GM23248 (cell line): ENCODE results near the gene RCOR1. TPM values are rescaled to one million over a fixed set of nuclear protein-coding genes. Genes with fewer than 3 reads are reported as not detected.
"Not testable (repeated sequence)": the region's sequence is repeated elsewhere in the genome, so short reads cannot be mapped to it uniquely, and the experiment has no call there.

Source experiments
- DNase-seq: peaks from one replicate; pipeline ENCODE4 v3.0.0-alpha.2; 2015
- H2AFZ ChIP-seq: fragments of 200-600 bp; sonication (generic); 2 replicates; pipeline ENCODE4 v1.6.1; 2016; ENCODE audit warnings: antibody characterized with exemption
- H3F3A ChIP-seq: fragments of 200-600 bp; sonication (generic); 2 replicates; pipeline ENCODE4 v1.6.1; 2016; ENCODE audit warnings: mild to moderate bottlenecking, antibody characterized with exemption, mixed run types; ENCODE audit not compliant: insufficient read depth
- H3K27ac ChIP-seq: fragments of 200-600 bp; sonication (generic); 2 replicates; pipeline ENCODE4 v1.5.1; 2016; ENCODE audit warnings: mild to moderate bottlenecking
- H3K27me3 ChIP-seq: fragments of 200-600 bp; sonication (generic); replicated peaks from 2 replicates; pipeline ENCODE4 v1.6.1; 2016; ENCODE audit warnings: mild to moderate bottlenecking; ENCODE audit not compliant: insufficient read depth
- H3K36me3 ChIP-seq: fragments of 200-600 bp; sonication (generic); 2 replicates; pipeline ENCODE4 v1.6.1; 2016; ENCODE audit warnings: low read depth, mild to moderate bottlenecking
- H3K4me1 ChIP-seq: fragments of 200-600 bp; sonication (generic); 2 replicates; pipeline ENCODE4 v1.6.1; 2016; ENCODE audit warnings: mild to moderate bottlenecking; ENCODE audit not compliant: insufficient read depth
- H3K4me2 ChIP-seq: fragments of 200-600 bp; sonication (generic); one replicate; pipeline ENCODE4 v1.6.1; 2016; ENCODE audit warnings: mild to moderate bottlenecking; ENCODE audit not compliant: unreplicated experiment
- H3K4me3 ChIP-seq: fragments of 200-600 bp; sonication (generic); 2 replicates; pipeline ENCODE4 v1.5.1; 2016; ENCODE audit warnings: mild to moderate bottlenecking
- H3K79me2 ChIP-seq: fragments of 200-600 bp; sonication (generic); 2 replicates; pipeline ENCODE4 v1.6.1; 2016; ENCODE audit warnings: mild to moderate bottlenecking; ENCODE audit not compliant: insufficient read depth
- H3K9ac ChIP-seq: fragments of 200-600 bp; sonication (generic); 2 replicates; pipeline ENCODE4 v1.6.1; 2016; ENCODE audit warnings: mild to moderate bottlenecking
- H3K9me2 ChIP-seq: fragments of 200-600 bp; sonication (generic); 2 replicates; pipeline ENCODE4 v1.6.1; 2016; ENCODE audit warnings: mixed run types, mild to moderate bottlenecking, moderate library complexity; ENCODE audit not compliant: insufficient read depth
- H3K9me3 ChIP-seq: fragments of 200-600 bp; sonication (generic); one replicate; pipeline ENCODE4 v1.6.1; 2017; ENCODE audit warnings: low read depth
- H4K20me1 ChIP-seq: fragments of 200-600 bp; sonication (generic); 2 replicates; pipeline ENCODE4 v1.6.0; 2016; ENCODE audit not compliant: insufficient read depth
- EZH2 ChIP-seq: fragments of 200-600 bp; sonication (generic); IDR thresholded peaks from 2 replicates; pipeline ENCODE4 v1.6.1; 2018; ENCODE audit warnings: antibody characterized with exemption, mild to moderate bottlenecking; ENCODE audit not compliant: insufficient read depth, poor library complexity, severe bottlenecking
- EZH2phosphoT487 ChIP-seq: fragments of 200-600 bp; sonication (generic); IDR thresholded peaks from 2 replicates; pipeline ENCODE4 v1.6.1; 2018; ENCODE audit warnings: antibody characterized with exemption, moderate library complexity, mild to moderate bottlenecking, low read depth; ENCODE audit not compliant: insufficient read depth
- WGBS, 2 experiments: methylation state at CpG; one replicate each; pipeline ENCODE4 v1.1.6; 2015 to 2017; ENCODE audit warnings: low lambda C conversion rate in 2 of 2, low coverage in 1 of 2; ENCODE audit errors: missing lambda C conversion rate in 2 of 2; 5-methylcytosine and 5-hydroxymethylcytosine counted together
- in situ Hi-C: fragments of 300-500 bp; cut with MboI; formaldehyde crosslinking; loops from 2 replicates; pipeline ENCODE4 v1.15.0; 2020
- polyA plus RNA-seq: library from polyadenylated mRNA; unstranded; fragments of >200 nt; fragmentation: Nextera tagmentation; extraction: Ambion mirVana; gene quantifications from 2 replicates; pipeline ENCODE4 v1.2.1, GENCODE V29; 2016
- total RNA-seq: library from RNA; depleted of rRNA; stranded (reverse); fragments of >200 nt; shearing (Covaris generic); gene quantifications from 2 replicates; pipeline ENCODE4 v1.2.3, GENCODE V29; 2014

Gene RCOR1
- total and polyA plus RNA-seq, 2 experiments from 2014 or later = 3.2 to 15.6 TPM

DNA sequence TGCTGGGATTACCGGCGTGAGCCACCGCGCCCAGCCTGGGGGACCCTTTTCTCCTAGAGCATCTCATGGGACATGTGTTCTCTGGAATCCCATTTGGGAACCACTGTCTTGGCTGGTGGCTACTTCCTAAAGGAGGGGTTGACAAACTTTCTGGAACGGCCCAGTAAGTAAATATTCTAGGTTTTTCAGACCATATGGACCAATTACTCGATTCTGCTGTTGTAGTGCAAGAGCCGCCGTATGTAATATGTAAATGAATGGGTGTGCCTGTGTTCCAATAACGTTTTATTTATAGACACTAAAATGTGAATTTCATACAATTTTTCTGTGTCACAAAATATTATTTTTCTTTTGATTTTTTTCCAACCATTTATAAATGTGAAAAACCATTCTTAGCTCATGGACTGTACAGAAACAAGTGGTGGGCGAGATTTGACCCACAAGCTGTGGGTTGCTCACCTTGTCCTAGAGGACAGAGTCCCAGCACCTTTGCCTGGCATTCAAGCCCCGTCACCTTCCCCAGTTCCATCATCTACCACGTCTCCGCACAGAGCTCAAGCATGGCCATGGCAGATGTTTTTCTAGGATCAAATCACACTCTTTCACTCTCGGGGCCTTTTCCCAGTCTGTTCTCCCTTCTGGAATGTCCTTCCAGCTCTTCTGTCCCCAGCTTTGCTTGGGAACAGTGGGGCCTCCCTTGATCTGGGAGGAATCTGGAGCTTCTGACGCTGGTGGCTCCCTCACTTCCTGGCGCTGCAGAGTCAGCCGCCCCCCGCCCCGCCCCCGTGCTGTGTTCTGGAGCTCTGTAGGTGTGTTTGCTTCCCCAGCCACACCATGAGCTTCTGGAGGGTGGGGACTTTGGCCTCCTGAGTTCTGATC, 17.9 kb upstream of the RCOR1 start:
- H3K4me2 ChIP-seq = no peak overlapping the region
- TF ChIP-seq EZH2 (no peak), EZH2phosphoT487 (no peak)
- no peaks in the 10 kb centered on the region for H3K9me2 ChIP-seq
- no peak overlapping the region for H3K4me3 ChIP-seq
- no peaks in the 10 kb centered on the region for H3F3A ChIP-seq
- in situ Hi-C loops = no loop called here
- H3K27me3 ChIP-seq = no peaks in the 10 kb centered on the region
- DNase-seq = no peak
- no peak overlapping the region for H3K27ac ChIP-seq
- H3K36me3 ChIP-seq = no peaks in the 10 kb centered on the region
- H3K9me3 ChIP-seq = no peaks in the 10 kb centered on the region
- H2AFZ ChIP-seq = no peak overlapping the region
- no peaks in the 10 kb centered on the region for H3K79me2 ChIP-seq
- H3K4me1 ChIP-seq = peaks cover 4% of the 10 kb centered on the region
- H4K20me1 ChIP-seq = no peaks in the 10 kb centered on the region
- no peak overlapping the region for H3K9ac ChIP-seq
- WGBS, 2 experiments = 67 to 71% methylated on average over 20 of the region's 20 CpGs

DNA sequence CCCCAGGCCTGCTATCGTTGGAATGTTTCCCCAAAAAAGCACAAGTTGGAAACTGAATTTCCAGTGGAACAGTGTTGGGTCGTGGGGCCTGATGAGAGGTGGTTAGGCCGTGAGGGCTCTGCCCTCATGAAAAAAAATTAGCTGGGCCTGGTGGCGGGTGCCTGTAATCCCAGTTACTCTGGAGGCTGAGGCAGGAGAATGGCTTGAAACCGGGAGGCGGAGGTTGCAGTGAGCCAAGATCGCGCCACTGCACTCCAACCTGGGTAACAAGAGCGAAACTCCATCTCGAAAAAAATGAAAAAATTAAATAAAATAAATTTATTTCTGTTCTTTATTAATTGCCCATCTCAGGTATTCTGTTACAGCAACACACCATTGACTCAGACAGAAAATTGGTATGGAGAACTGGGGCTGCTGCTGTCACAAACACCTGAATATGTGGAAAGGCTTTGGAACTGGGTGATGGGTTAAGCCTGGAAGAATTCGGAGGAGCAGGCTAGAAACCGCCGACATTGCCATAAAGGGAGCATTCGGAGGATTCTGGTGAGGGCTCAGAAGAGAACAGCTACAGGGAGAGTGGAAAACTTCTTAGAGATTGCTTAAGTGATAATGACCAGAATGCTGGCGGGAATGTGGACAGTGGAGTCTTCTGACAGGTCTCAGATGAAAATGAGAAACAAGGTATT, 17.1 kb upstream of the RCOR1 start:
- in situ Hi-C loops = no loop called here
- peaks cover 10% of the 10 kb centered on the region for H3K4me1 ChIP-seq
- H3K9ac ChIP-seq = no peak overlapping the region
- WGBS, 2 experiments = 76 to 78% methylated on average over 15 of the region's 15 CpGs
- no peak overlapping the region for H2AFZ ChIP-seq
- H3K9me2 ChIP-seq = no peaks in the 10 kb centered on the region
- no peaks in the 10 kb centered on the region for H3K36me3 ChIP-seq
- H3K4me2 ChIP-seq = no peak overlapping the region
- no peak overlapping the region for H3K4me3 ChIP-seq
- H3K27ac ChIP-seq = no peak overlapping the region
- H3K79me2 ChIP-seq = no peaks in the 10 kb centered on the region
- H3K27me3 ChIP-seq = no peaks in the 10 kb centered on the region
- no peak for DNase-seq
- no peaks in the 10 kb centered on the region for H3K9me3 ChIP-seq
- peaks cover 4% of the 10 kb centered on the region for H3F3A ChIP-seq
- no peaks in the 10 kb centered on the region for H4K20me1 ChIP-seq
- no peak for TF ChIP-seq EZH2phosphoT487
- no peak for TF ChIP-seq EZH2

DNA sequence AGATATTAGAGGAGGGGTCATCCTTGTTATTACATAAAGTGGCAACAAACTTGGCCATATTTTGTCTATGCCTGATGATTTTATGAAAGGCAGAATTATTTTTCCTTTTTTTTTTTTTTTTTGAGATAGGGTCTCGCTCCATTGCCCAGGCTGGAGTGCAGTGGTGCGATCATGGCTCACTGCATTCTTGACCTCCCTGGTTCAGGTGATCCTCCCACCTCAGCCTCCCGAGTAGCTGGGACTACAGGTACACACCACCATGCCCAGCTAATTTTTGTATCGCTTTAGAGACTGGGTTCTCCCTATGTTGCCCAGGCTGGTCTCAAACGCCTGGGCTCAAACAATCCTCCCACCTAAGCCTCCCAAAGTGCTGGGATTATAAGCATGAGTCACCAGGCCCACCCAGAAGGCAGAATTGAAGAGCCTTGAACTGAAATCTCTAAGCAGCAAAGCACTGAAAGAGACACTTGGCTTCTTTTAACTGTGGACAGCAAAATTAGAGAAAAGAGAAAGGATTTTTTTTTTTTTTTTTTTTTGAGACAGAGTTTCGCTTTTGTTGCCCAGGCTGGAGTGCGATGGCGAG, 16.5 kb upstream of the RCOR1 start:
- H3K9ac ChIP-seq, DNase-seq, H3K27ac ChIP-seq, H3K4me2 ChIP-seq, H3K9me3 ChIP-seq, H2AFZ ChIP-seq, H3K27me3 ChIP-seq, H4K20me1 ChIP-seq, H3K36me3 ChIP-seq, H3K4me3 ChIP-seq, H3K9me2 ChIP-seq, H3K79me2 ChIP-seq, in situ Hi-C loops: not testable (repeated sequence)
- Histone ChIP-seq H3K4me1 (peaks cover 17% of the 10 kb centered on the region), H3F3A (peaks cover 10% of the 10 kb centered on the region)
- WGBS, 2 experiments = 76 to 81% methylated on average over 8 of the region's 8 CpGs

DNA sequence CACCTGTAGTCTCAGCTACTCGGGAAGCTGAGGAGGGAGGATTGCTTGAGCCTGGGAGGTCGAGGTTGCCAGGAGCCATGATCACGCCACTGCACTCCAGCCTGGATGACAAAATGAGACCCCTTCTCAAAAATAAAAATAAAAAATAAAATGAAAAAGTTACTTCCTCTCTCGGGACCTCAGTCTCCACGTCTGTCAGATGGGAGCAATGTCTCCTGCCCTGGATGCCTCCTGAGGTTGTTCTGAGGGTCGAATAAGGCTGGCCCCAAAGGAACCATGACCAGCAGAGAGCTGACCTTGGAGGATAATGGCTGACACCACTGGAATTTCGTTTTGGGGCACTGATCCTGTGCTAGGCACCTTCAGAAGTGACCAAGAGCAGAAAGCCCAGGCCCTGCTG, 13.6 kb upstream of the RCOR1 start:
- WGBS, 2 experiments = 97% methylated on average over 7 of the region's 7 CpGs
- peak overlapping the region; percentile 89; the same call in 1 of the 2 replicates for H3K27ac ChIP-seq
- no peak overlapping the region for H3K4me3 ChIP-seq
- no peaks in the 10 kb centered on the region for H3K79me2 ChIP-seq
- no peak overlapping the region for H3K4me2 ChIP-seq
- H3K9me3 ChIP-seq = no peaks in the 10 kb centered on the region
- in situ Hi-C loops = no loop called here
- H3K36me3 ChIP-seq = no peaks in the 10 kb centered on the region
- H3K4me1 ChIP-seq = peaks cover 17% of the 10 kb centered on the region
- H3K9ac ChIP-seq = no peak overlapping the region
- peaks cover 16% of the 10 kb centered on the region for H3F3A ChIP-seq
- peak overlapping the region; percentile 77; the same call in 1 of the 2 replicates for H2AFZ ChIP-seq
- TF ChIP-seq EZH2phosphoT487 = no peak
- TF ChIP-seq EZH2 = no peak
- no peaks in the 10 kb centered on the region for H3K9me2 ChIP-seq
- no peaks in the 10 kb centered on the region for H4K20me1 ChIP-seq
- no peak for DNase-seq
- no peaks in the 10 kb centered on the region for H3K27me3 ChIP-seq
